ENCODE results near the gene IRS2.

Gene IRS2

DNA sequence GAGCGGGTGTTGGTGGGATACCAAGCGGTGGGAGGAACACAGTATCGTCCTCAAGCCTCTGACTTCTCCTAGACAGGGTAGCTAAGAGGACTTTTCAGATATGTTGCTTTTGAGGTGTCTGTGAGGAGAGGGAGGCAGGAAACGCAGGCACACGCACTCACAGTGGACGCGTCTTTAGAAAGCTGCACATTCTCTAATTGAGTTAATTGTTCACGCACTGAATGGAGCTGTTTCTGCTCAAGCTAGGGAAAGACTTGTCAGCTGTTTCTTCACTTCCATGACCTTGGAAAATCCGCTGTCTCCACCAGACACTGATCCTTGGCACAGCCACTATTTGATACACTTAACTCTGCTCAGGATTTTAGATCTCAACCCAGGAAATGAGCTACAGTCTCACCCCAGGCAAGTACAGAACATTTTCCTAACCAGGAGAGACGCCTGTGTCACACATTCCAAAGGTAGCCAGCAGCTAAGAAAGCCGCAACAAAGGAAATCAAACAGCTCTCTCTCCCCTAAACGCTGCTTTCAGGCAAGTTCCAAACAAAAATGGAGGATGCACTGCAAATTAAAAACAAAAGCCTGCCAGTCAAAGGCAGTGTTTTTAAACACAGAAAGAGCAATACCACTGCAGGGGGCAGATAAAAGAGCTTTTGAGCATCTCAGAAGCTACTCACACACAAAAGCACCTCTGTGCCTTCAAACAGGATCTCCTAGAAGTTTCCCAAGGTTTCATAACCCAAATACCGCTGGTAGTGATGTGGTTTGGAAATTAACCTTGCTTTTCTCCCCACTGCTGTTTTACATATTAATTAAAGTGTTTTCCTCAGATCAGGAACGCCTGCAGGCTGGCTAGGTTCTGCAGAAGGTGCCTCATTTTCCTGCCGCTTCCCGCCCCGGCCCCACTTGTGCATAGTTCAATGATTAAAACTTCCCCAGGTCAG lies 57.3 kb downstream of the IRS2 start:
- no peak for DNase-seq

DNA sequence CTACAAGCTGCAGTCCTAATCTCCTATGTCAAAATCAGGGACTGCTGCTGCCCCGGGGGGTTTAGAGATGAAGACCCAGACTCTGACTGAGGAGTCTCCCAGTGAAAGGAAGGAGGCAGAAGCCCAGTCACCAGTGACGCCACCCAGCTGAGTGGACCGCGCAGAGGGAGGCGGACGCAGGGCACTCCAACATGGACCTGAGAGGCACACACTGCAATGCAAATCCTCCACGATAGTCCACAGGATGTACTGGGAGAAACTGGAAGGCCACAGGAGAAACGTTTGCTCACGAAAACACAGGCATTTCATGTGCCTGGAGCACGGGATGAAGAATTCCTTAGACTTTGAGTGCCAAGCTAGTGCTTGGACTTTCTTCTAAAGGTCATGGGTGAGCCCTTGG lies 58.3 kb downstream of the IRS2 start:
- DNase-seq = no peak

DNA sequence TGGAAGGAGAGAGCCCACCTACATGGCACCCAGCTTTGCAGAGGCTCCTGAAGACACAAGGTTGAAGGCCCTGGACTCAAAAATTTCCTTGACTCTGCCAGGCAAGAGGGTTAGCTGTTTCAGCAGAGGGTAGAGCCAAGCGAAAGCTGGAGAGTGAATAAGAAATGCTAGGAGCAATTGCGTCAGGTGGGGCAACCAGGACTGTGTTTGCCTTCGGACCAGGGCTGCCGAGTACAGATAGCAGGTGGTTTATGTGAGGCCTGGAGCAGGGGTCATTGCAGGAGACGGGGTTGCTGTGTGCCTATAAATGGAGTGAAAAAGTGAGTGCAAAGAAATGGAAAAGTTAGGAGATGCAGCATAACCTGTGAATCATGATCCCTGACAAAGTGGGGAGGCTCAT lies 59.1 kb downstream of the IRS2 start:
- DNase-seq = no peak

DNA sequence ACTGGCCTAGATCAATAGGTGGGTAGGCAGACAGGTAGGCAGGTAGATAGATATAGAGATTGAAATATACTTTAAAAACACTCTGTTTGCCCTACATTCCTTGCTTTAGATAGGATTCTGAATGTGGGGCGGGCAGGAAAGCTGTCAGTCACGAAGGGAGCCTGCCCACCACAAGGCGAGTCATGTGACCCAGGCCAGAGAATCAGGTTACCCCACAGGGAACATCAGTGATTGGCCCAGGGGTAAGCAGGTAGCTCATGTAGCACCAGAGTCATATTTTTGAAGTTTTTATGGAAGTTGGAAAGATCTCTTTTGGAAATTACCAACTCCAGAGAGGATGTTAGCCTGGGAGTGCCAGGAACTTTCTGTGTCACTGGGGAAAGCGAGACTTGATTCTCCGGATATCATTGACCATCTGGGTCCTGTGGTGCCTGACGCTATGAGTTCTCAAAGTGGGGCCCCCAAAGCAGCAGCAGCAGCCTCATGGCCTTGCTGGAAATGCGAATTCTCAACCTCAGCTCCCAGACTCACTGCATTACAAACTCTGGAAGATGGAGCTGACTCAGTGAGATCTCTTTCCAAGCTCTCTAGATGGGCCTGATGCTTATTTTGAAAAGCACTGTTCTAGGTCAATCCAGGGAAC lies 60.3 kb downstream of the IRS2 start:
- no peak for DNase-seq

DNA sequence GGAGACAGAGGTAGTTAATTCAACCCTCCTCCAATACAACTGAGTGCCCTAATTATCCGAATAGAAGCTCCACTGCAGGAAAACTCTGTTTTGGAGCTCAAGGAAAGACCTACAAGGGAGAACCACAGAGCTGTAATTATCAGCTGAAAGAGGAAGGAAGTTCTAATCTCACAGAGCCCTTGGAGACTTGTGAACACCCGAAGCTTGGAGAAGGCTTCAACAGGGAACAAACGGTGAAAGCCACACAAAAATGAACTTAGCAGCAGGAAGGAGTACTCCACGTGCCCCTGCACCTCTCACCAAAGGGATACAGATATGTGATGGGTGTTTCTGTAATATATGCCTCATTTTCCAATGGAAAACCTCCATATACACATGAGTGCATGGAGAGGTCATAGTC lies 61.1 kb downstream of the IRS2 start:
- no peak for DNase-seq

DNA sequence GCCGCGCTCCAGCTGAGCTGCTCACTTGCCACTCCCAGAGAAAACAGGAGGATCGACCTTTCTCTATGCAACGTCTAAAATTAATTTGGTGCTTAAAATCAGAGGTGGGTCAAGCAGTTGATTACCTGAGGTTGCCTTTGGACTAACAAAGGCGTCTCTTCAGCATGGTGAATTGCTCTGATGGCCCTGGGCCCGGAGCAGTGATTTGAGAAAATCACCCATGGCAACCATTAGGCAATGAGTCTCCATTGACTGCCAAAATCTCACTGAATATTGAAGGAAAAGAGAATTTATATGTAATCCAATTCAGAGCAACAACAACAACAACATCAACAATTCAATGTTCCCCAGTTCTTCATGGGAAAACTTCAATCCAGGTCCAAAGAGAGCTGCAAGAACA lies 61.8 kb downstream of the IRS2 start:
- no peak for DNase-seq

DNA sequence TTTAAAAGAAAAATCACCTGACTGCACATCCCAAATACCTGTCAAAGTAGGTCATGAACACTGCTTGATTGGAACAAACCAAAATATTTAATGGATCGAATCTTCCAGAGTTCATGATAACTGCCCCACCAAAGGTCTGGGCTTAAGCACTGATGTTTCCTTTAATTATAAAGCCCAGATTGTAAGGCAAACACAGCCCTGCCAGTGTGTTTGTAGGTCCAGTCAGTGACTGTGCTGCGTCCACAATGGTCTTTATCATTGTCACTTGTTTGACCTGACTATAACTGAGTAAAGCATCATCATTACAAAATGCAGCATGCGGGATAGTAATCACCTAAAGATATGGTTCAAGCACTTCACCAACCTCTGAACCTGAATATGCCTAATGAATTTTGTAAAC lies 63.3 kb downstream of the IRS2 start:
- DNase-seq = no peak

DNA sequence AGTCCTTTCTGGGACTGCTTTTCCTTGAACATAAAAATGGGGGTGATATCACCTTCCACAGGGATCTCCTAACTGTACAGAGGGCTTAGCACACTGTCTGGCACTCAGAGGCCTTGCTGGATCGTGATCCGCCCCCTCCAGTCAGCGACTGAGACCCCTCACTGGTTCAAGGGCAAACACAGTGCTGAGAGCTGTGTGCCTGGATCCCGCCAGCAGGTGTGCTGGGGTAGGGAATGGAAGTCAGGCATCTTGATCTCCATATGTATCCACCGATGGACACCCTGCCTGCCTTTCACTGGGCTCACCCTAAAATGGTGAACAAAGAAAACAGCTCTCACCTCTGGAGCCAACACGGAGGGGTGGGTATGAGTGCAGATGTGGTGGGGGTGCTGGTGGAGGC lies 64.3 kb downstream of the IRS2 start:
- DNase-seq = no peak

DNA sequence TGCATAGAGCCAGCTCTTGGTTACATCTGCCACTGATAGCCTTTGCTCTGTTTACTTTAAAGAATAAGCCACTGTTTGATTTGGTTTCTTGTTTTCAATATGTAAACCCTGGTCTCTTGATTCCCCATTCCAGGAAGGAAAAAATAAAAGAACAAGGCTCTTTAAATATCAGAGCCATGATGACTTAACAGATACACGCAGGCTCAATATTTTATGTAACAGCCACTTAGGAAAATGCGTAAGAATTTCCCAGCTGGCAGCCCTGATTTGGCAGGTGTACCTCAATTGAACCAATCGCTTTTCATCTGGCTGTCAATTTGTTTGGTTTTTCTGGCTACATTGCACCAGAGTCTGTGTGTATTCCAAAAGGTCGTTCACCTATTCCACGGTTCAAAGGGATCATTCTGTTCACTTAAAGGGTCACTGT lies 65.6 kb downstream of the IRS2 start:
- DNase-seq = no peak

DNA sequence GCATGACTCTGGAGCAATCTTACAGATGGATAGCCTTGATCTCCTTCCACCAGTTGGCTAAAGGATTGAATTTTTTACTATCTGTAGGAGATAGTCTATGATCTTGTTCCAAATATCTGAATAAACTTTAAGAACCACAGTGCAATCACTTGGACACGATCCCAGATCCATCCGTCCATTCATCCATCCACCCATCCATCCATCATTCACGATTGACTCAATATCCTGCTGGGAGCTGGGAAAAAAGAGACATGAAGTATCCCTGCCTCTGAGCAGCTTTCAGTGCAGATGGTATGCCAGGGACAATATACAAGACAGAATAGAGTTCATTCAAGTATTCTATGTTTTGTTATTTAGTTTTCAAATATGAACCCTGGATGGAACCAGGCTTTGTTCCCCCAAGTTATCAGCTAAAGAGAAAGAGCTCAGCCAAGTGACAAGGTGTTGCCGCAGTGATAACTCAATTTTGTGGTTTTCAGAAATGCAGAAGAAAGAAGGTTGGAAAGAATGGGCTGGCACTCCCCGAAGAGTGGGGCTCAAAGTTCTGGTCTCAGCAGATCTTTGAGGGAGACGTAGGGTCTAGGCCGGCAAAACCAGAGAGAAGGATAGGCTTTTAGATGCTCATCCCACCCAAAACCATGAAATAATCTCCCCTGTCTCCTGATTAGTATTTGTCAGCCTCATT lies 66.3 kb downstream of the IRS2 start:
- no peak for DNase-seq

DNA sequence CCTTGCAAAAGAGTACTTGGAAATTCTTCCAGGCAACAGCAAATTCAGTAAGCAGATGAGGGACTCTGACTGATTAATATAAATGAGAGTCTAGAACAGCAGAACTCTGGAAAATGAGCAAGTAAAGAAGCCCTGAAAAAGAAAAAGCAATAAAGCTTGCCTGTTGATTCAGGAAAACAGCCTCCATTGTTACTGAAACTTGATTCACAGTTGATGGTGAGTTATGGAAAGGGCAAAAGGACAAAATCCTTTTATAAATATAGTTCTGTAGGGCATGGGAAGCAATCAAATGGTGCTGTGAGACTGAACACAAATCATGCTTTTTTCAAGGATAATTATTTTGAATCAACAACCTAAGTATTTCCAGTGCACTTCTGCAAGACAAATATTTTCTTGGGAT lies 67.7 kb downstream of the IRS2 start:
- no peak for DNase-seq

DNA sequence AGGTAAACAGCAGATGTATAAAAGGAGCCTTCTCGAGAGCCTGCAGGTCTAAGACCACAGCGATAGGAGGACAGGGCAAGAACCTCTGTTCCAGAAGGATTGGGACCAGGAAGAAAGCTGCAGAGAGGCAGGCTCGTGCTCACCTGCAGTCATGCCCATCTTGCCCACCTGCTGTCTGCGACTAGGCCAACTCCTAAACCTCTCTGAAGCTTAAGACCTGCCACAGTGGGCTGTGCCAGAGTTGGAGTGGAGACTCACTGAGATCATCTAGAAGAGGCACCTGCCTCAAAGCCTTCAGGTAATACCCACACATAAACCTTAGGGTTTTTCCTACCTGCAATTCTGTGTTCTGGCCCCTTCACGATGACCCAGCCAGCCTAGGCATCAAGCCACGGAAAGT lies 68.7 kb downstream of the IRS2 start:
- DNase-seq = no peak

DNA sequence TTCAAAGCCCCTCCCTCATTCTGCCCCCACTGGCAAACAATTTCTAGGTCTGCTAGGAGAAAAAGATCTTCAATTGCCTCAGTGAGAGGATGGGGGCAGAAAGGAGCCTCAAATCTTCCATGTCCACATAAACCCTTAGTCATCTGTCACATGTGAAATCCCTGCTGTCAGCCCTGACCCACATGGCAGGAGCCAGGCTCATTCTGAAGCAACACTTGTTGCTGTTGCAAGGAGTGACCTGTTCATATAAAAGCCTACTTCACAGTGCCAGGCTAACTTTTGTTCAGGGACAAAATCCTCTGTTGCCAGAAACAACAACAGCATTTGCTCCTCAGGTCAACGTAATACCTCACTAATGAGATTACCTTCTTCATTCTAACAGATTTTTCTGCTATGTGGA lies 70.5 kb downstream of the IRS2 start:
- no peak for DNase-seq

DNA sequence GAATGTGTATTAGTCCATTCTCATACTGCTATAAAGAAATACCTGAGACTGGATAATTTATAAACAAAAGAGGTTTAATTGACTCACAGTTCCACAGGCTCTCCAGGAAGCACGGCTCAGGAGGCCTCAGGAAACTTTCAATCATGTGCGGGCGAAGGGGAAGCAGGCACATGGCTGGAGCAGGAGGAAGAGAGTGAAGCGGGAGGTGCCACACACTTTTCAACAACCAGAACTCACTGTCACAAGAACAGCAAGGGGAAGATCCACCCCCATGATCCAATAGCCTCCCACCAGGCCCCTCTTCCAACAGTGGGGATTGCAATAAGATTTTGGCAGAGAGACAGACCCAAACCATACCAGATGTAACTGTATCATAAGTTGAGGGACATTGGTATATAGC lies 72.7 kb downstream of the IRS2 start:
- no peak for DNase-seq

DNA sequence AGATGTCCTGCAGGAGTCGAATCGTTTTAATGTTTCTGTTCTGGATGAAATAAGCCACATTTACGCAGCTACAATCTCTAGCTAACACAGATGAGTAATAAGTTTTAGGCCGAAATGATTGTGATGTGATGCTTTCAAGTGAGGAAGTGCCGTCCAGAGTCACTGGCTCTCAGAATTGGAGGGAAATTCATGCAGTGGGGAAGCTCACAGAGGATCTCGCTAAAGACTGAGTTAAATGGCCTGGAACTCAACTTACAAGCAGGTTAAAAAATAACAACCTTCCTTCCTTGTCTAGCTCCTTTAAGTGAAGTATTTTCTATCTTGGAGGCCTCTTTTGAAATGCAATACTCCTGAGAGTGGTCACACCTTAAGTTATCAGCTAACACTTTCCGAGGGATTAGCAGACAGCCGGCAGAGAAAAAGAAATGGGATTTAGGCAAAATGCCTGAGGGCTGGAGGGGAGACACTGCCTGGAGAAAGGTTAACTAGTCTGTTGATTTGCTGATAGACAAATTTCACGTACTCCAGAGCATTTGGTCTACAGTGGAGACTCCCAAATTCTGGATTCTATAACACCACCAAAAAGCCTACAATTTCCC lies 74.2 kb downstream of the IRS2 start:
- DNase-seq = no peak

DNA sequence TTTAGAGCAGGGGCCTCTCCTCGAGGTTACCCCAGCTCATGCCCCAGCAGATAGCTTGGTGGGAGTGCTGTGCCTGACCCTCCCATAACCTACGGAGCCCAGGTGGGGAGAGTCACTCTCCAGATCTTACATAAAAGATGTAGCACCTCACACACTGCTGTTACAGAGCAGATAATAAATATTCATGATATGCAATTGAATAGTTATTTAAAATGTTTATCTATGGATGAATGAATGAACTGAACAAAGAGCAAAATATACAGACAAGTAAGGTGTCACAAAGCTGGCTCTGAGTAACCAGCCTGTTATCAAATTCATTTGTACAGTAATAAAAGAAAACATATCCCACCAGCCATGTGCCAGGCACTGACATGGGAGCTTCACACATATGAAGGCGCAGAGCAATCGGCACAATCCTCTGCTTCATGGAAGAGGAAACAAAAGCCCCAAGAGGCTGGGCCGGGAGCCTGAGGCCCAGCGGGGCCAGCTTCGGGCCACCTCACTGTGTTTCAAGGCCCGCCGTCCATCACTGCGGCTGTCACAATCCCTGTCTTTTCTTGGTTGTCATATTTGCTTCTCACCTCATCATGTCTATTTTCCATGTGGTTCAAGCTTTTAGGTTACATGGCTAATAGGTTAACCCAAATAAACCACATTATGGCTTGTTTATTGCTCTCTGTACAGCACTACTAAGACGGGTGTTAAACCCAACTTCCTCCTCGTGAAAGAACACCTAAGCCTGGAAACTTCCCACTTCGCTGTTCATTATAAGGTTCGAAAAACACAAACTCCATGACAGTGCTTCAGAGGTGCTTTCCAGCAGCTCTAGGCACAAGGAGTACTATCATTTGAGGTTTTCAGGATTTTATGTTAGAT lies 78.4 kb downstream of the IRS2 start:
- no peak for DNase-seq

DNA sequence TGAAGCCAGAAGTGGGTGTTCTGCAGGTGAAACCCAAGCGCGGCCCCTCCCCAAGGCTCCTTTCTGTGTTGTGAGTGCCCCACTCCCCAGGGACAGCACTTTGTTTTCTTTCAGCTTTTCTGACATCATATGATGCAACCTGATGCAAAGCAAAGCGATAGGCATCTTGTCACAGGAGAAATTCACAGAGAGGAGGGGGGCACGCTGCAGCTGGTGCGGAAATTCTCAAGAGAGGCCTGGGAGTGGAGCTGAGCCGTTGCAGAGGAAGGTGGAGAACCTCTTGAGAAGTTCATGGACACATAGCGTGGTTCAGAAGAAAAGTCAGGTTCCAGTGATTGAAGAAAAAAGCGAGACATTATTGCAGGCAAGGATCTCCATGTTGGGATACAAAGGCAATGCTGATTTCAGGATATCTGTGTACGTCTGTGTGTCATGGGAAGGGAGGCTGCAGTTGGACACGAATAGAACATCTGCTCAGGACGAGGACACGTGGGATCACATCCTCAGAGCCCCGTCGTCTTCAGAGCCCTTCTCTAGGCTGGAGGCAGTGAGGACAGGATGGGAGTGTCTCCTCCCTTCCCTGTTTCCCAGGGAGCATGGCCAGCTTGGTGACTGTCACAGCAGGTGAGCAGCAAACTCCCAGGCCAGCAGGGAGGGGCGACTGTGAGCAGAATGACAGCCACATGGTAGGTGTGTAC lies 79.2 kb downstream of the IRS2 start:
- DNase-seq = no peak

DNA sequence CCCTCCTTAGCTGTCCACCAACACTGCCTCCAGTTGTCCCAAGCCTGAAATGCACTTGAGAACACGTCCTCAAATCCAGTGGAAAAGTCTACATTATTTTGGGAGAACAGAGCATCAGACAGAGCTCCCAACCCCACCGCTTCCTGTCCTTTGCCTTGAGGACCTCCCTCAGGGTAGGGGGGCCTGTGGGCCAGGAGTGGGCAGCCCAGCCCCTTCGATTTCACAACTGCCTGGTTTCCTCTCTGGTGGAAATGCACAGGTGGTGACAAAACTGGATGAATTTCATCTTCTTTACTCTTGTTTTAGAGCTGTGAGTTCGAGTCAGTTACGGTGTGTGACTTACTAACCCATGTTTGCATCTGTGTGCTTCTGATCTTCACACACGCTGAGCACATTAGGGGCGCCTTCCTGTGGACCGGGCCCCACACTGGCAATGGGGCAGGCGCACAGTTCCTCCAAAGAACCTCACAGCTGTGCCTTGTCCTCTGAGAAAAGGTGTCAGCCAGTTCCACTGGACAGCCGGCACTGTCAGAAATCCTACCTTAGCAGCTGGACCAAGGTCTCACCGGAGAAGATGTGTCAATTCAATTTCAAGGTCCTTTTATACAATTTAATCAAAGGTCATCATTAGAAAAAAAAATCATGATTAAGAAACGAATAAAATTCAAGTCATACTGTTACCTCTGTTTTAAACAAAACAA lies 80.2 kb downstream of the IRS2 start:
- DNase-seq = no peak

DNA sequence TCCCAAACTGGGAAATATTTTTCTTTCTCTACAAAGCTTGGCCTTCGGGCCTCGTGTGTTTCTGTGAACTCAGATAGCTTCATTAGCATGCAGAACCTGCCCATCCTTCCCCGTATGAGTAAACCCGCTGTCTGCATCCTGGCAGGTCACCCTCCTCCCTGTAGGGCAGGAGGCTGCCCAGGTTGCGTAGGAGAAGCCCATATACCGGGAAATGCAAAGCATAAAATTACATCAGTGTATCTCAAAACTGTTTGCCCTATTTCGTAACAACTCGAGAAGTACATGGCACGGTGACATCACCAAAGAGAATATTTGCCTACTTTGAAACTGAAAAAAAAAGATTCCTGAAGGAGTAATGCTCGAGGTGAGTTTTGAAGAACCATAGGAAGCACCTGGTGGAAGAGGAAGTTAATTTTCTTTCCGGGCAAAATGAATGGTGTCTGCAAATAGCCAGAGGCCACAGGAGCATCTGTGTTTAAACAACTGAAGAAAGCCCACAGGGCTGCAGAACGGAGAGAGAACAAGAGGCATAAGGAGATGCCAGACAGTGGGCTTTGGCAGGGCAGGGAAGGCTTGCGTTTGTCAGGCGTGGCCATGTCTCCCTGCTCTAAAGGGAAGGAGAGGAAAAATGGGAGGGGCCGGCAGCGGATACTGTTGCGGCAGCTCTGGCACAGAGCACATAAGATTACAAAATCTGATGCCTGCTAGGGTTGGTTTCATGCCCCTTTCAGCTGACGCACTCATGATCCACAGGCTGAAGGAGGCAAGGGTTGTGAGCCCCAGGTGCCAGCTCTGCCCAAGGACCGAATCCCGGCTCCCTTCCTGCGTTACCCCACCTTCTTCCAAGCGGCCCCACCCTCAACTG lies 81.4 kb downstream of the IRS2 start:
- DNase-seq = no peak

DNA sequence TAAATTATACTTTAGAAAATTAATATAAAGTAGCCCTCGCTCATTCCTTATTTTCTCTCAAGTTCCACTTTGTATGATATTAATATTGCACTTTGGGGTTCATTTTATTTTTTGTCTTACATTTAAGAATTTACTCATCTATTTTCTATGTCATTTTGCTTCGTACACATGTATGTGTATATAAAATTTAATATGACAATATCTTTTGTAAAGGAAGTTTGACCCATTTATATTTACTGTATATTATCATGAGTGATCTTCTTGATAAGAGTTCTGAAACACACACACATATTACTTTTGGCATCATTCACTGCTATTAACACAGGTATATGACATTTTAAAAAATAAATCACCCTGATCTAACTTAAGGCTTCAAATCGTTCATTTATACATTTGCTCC lies 83.1 kb downstream of the IRS2 start:
- DNase-seq = no peak

Measured in 8988T (cell line).